ENCODE data around the gene NXN.

- TF ChIP-seq EP300 (IDR thresholded peaks at IDR 0.05) = no peak
- no peak for TF ChIP-seq POLR2A (IDR thresholded peaks at IDR 0.05)
These were observed 27.9 kb upstream of the NXN start for GRCh38 chr17:1007310-1008007.

Measured in upper lobe of left lung (tissue), 4 donors.